Peyer's patch (tissue), 4 donors: ENCODE measurements around the gene CELA1. TPM values are rescaled to one million over a fixed set of nuclear protein-coding genes. Genes with fewer than 3 reads are reported as not detected.

ENCODE experiments used
- DNase-seq, 3 donors: peaks; one replicate each; pipeline ENCODE4 v3.0.0-alpha.2; 2017 to 2019
- H3K27ac ChIP-seq, 4 donors: fragments of 200-600 bp; sonication (generic); one replicate each; pipeline ENCODE4 v1.5.1; 2016 to 2019
- H3K27me3 ChIP-seq, 2 donors: fragments of 200-600 bp; sonication (generic); one replicate each; pipeline ENCODE4 v1.5.1; 2019
- H3K36me3 ChIP-seq, 3 donors: fragments of 200-600 bp; sonication (generic); one replicate each; pipeline ENCODE4 v1.5.1; 2016 to 2019
- H3K4me1 ChIP-seq, 4 donors: fragments of 200-600 bp; sonication (generic); one replicate each; pipeline ENCODE4 v1.5.1; 2016 to 2019
- H3K4me3 ChIP-seq, 4 donors: fragments of 200-600 bp; sonication (generic); 1 replicate in 3 of 4; 2 replicates in 1 of 4; pipeline ENCODE4 v1.5.1; 2016 to 2019; ENCODE audit warnings: mild to moderate bottlenecking in 1 of 4
- H3K9me3 ChIP-seq, 4 donors: fragments of 200-600 bp; sonication (generic); one replicate each; pipeline ENCODE4 v1.5.1; 2016 to 2019; ENCODE audit warnings: mild to moderate bottlenecking in 1 of 4
- CTCF ChIP-seq, 6 experiments: fragments of 450-650 bp in 4 of 6; fragments of 200-600 bp in 2 of 6; sonication (generic) in 1 of 6; IDR thresholded peaks; one replicate each; pipeline ENCODE4 v1.5.1; 2017 to 2019; ENCODE audit warnings: antibody characterized with exemption in 6 of 6, mild to moderate bottlenecking in 3 of 6, moderate library complexity in 1 of 6
- POLR2A ChIP-seq, 2 donors: fragments of 450-650 bp; IDR thresholded peaks; one replicate each; pipeline ENCODE4 v1.5.1; 2017; ENCODE audit warnings: antibody characterized with exemption in 2 of 2, mild to moderate bottlenecking in 2 of 2, moderate library complexity in 2 of 2
- total RNA-seq, 4 donors: library from RNA; depleted of rRNA; stranded (reverse); fragments of >200 nt; gene quantifications; one replicate each; pipeline ENCODE4 v1.1.0, GENCODE V29; 2016

CELA1 gene
- total RNA-seq, 4 donors from 2014 or later = not detected

GRCh38 chr12:51351913-51352532, 5.5 kb upstream of the CELA1 start:
- no peaks in the 10 kb centered on the region for H3K27me3 ChIP-seq
- no peak overlapping the region for H3K27ac ChIP-seq
- TF ChIP-seq POLR2A (IDR thresholded peaks at IDR 0.05) = no peak
- peak in 5 of 6 experiments; percentile 26 to 70 (median 56) for TF ChIP-seq CTCF (IDR thresholded peaks at IDR 0.05)
- peaks cover 0 to 4% (median 0%) of the 10 kb centered on the region in 4 donors for H3K4me1 ChIP-seq
- peak in 2 of 3 donors; percentile 54 to 55 for DNase-seq
- no peak overlapping the region for H3K4me3 ChIP-seq
- peaks cover 0 to 5% (median 0%) of the 10 kb centered on the region in 3 donors for H3K36me3 ChIP-seq
- no peaks in the 10 kb centered on the region for H3K9me3 ChIP-seq

GRCh38 chr12:51349026-51349425, 2.5 kb upstream of the CELA1 start:
- Histone ChIP-seq H3K4me3 (no peak overlapping the region), H3K4me1 (no peaks in the 10 kb centered on the region), H3K36me3 (no peaks in the 10 kb centered on the region), H3K27me3 (no peaks in the 10 kb centered on the region), H3K9me3 (no peaks in the 10 kb centered on the region), H3K27ac (no peak overlapping the region)
- no peak for TF ChIP-seq POLR2A (IDR thresholded peaks at IDR 0.05)
- TF ChIP-seq CTCF (IDR thresholded peaks at IDR 0.05) = no peak
- DNase-seq = no peak

GRCh38 chr12:51348116-51348515, 1.6 kb upstream of the CELA1 start:
- TF ChIP-seq CTCF (IDR thresholded peaks at IDR 0.05) = no peak
- no peak for TF ChIP-seq POLR2A (IDR thresholded peaks at IDR 0.05)
- Histone ChIP-seq H3K9me3 (no peaks in the 10 kb centered on the region), H3K27me3 (no peaks in the 10 kb centered on the region), H3K4me1 (no peaks in the 10 kb centered on the region), H3K4me3 (no peak overlapping the region), H3K27ac (no peak overlapping the region), H3K36me3 (no peaks in the 10 kb centered on the region)
- DNase-seq = no peak

- H3K9me3 ChIP-seq = no peaks in the 10 kb centered on the region
- DNase-seq = no peak
- TF ChIP-seq CTCF (IDR thresholded peaks at IDR 0.05) (no peak), POLR2A (IDR thresholded peaks at IDR 0.05) (no peak)
- H3K27me3 ChIP-seq = no peaks in the 10 kb centered on the region
- H3K36me3 ChIP-seq = no peaks in the 10 kb centered on the region
- peaks cover 0 to 6% (median 2%) of the 10 kb centered on the region in 4 donors for H3K4me1 ChIP-seq
- H3K4me3 ChIP-seq = no peak overlapping the region
- H3K27ac ChIP-seq = no peak overlapping the region
These were observed 798 bp downstream of the CELA1 start for GRCh38 chr12:51345681-51346080.

GRCh38 chr12:51343201-51343600, 3.3 kb downstream of the CELA1 start:
- Histone ChIP-seq H3K4me1 (peaks cover 0 to 6% (median 2%) of the 10 kb centered on the region in 4 donors), H3K9me3 (no peaks in the 10 kb centered on the region), H3K36me3 (no peaks in the 10 kb centered on the region), H3K4me3 (no peak overlapping the region), H3K27me3 (no peaks in the 10 kb centered on the region), H3K27ac (no peak overlapping the region)
- TF ChIP-seq CTCF (IDR thresholded peaks at IDR 0.05) (no peak), POLR2A (IDR thresholded peaks at IDR 0.05) (no peak)
- no peak for DNase-seq
